Ramos (cell line): ENCODE measurements around the gene POC1A.

Experiments
- in situ Hi-C: fragments of 300-500 bp; cut with MboI; formaldehyde crosslinking; loops from one replicate; pipeline ENCODE4 v1.14.3; 2022; ENCODE audit warnings: low sequenced_read_pairs; ENCODE audit not compliant: unreplicated experiment

POC1A gene

DNA sequence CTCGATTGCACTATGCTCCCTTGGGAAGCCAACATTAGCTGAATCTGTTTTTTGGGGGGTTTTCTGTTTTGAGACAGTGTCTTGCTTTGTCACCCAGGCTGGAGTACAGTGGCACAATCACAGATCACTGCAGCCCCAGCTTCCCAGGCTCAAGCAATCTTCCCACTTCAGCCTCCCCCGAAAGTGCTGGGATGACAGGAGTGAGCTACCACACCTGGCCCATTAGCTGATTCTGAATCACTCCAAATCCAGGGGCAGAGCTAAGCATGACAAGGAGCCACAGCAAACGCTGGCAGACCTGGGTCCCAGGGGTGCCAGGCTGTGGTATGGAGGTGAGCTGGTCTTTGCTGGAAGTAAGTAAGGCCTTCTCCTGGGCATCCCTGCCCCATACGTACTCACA, 18.9 kb downstream of the POC1A start:
- in situ Hi-C loops, result no loop called here

- in situ Hi-C loops, result no loop called here
Measured at GRCh38 chr3:52134761-52135160, 19.5 kb downstream of the POC1A start.

GRCh38 chr3:52132930-52133329, 21.3 kb downstream of the POC1A start:
- in situ Hi-C loops, result no loop called here

GRCh38 chr3:52132041-52132440, 22.2 kb downstream of the POC1A start:
- in situ Hi-C loops, result no loop called here

GRCh38 chr3:52130966-52131622, 23.1 kb downstream of the POC1A start:
- in situ Hi-C loops, result no loop called here

GRCh38 chr3:52128118-52128683, 26.0 kb downstream of the POC1A start:
- in situ Hi-C loops, result no loop called here

- in situ Hi-C loops, result no loop called here
Measured at GRCh38 chr3:52126500-52126899, 27.7 kb downstream of the POC1A start.

DNA sequence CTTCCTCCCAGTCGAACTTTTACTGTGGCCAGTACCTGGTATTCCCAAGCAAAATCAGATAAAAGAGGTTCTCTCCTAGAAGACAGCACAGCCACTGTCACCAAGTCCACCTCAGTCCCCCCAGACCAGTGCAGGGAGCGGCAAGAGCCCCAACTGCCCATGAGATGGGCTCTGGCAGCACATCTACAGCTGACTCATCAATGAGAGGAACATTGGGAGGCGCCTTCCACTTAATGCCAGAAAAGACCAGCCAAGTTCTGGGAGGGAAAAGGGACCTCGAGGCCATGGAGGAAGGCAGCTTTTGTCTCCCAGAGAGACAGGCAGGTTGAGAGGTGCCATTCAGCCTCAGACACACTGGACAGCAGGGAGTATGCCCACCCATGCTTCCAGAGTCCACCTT, 28.2 kb downstream of the POC1A start:
- in situ Hi-C loops, result no loop called here

DNA sequence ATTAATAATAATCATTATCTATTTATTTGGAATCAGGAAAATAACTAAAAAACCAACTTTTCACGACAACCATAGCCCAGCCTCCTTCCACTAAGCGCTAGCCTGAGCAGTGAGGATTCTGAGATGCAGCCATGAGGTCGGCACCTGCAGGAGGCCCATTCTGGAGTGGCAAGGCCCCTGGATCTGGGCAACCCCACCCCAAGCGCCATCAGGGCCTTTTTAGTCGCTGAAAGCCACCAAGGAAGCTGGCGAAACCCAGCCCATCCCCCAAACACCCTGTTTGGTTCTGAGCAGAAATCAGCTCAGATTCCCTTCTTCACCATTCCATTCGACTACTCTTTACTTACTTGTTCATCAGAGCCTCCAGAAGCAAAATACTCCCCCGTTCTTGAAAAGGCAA, 29.5 kb downstream of the POC1A start:
- in situ Hi-C loops, result no loop called here

DNA sequence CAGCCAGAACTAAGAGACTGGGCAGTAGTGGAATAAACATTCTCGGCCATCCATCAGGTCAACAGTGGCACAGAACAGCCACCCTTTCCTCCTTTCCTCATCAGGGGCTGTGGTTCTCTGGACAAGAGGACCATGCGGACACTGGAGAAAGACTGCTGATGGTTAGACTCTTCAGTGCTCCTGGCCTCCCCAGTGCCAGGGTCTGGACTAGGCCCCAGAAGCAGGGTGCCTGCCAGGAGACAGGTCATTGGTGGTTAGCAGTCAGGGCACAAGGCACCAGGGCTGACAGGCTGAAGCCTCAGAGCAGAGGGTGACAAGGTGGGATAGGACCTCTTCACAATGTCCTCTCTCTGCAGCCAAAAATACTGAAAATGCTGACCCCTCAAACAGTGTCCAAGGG, 30.1 kb downstream of the POC1A start:
- in situ Hi-C loops, result no loop called here

GRCh38 chr3:52123106-52123725, 31.0 kb downstream of the POC1A start:
- in situ Hi-C loops, result no loop called here

GRCh38 chr3:52122491-52122890, 31.7 kb downstream of the POC1A start:
- in situ Hi-C loops, result no loop called here

DNA sequence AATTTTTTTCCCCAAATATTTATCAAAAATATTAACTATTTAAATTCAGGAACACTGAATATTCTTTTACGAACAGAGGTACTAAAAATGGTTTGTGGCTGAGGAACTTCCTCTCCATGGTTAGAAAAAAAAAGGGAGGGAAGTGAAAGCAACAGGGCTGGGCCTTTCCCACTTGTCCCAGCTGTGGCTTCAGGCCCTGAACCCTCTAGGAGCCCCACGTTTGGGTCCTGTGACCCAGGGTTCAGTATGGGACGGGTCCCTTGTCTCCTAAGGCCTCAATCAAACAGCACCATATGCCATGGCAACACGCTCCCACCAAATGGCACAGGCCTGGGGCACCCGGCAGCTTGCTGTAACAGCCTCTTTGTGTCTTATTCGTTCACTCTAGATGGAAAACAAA, 32.4 kb downstream of the POC1A start:
- in situ Hi-C loops, result no loop called here

- in situ Hi-C loops, result no loop called here
Measured at GRCh38 chr3:52121464-52121805, 32.8 kb downstream of the POC1A start.

GRCh38 chr3:52120556-52121463, 33.4 kb downstream of the POC1A start:
- in situ Hi-C loops, result no loop called here

DNA sequence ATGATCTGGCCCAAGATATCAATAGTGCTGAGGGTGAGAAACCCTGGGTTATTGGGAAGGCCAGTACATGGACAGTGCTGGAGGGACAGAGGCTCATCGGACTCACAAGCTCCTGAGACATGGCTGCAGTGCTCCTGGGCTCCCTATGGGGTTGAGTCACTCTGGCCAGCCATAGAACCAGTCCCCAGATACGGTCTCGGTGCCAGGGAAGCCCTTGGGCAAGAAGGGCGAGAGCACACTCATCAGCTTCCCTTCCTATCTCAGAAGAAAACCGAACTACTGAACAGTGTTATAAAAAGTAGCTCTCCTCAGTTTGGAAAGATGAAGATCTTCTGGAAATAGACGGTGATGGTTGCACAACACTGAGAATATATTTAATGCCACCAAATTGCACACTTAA, 34.4 kb downstream of the POC1A start:
- in situ Hi-C loops, result no loop called here

DNA sequence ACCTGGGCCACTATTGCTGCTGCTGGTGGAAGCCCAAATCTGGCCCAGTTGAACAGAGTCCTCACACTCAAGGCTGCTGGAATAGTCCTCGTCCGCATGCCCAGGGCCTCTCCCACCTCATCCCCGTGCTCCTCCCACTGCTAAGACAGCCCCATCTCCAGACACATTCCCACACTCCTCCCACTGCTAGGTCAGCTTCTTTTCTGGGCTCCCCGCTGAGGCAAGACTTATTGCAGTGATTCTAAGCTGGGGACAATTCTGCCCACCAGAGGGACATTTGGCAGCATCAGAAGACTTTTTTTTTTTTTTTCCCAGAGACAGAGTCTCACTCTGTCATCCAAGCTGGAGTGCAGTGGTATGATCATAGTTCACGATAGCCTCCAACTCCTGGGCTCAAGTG, 35.1 kb downstream of the POC1A start:
- in situ Hi-C loops, result no loop called here

DNA sequence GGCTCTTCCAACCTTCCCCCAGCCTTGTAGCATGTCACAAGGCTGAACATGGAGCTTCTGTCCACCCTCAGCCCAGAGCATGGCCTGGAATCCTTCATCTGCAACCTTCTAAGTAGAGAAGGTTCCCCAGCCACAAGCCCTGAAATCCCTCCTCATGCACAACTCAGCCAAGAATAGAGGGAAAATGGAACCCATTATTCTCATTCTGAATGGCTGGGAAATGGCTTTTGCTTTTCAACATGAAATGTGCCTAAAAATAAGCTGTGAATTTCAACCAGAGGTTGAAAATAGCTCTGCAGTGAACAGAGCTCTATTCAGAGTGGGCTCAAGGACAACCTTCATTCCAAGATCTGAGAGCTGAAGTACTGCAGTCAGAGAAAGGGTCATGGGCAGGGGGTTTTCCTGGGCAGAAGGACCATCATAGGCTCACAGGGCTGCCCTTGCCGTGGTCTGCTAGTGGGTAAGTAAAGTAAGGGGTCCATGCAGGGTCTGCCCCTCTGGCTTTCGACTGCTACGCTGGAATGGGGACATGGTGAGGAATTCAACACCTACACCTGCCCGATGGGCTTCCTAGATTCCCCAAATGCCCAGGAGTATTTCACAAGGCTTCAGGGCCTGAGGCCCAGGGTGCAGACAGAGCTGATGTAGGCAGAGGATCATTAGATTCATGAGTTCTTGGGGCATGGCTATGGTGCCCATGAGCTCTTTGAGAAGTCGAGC, 35.9 kb downstream of the POC1A start:
- in situ Hi-C loops, result no loop called here

- in situ Hi-C loops, result no loop called here
Measured at GRCh38 chr3:52117537-52117936, 36.7 kb downstream of the POC1A start.

GRCh38 chr3:52112056-52112455, 42.2 kb downstream of the POC1A start:
- in situ Hi-C loops, result no loop called here
